WERI-Rb-1 (cell line): ENCODE data around the gene SH3PXD2A.
A peak's percentile ranks its signal among the peaks of the same experiment; 100 is the strongest.

Experiments used
- DNase-seq: peaks from one replicate; pipeline ENCODE4 v3.0.0-alpha.2; 2020
- H3K27ac ChIP-seq: fragments of 250-450 bp; sonication (Bioruptor Pico); 2 replicates; pipeline ENCODE4 v1.5.1; 2020; ENCODE audit warnings: mild to moderate bottlenecking, moderate library complexity
- H3K27me3 ChIP-seq: fragments of 250-450 bp; sonication (Bioruptor Pico); 2 replicates; pipeline ENCODE4 v1.5.1; 2021; ENCODE audit warnings: mild to moderate bottlenecking, low read depth, moderate library complexity; ENCODE audit not compliant: insufficient read depth, severe bottlenecking
- H3K36me3 ChIP-seq: fragments of 250-450 bp; sonication (Bioruptor Pico); 2 replicates; pipeline ENCODE4 v1.5.1; 2020; ENCODE audit warnings: mild to moderate bottlenecking, moderate library complexity
- H3K4me3 ChIP-seq: 2 replicates; pipeline ENCODE4 v1.5.1; 2011; ENCODE audit warnings: low read depth, mild to moderate bottlenecking, control low read depth, low read length
- H3K9me3 ChIP-seq: fragments of 250-450 bp; sonication (Bioruptor Pico); 2 replicates; pipeline ENCODE4 v1.5.1; 2021; ENCODE audit warnings: mild to moderate bottlenecking, moderate library complexity; ENCODE audit not compliant: severe bottlenecking
- TF ChIP-seq, protein P1 (sequence below): IDR thresholded peaks from 2 replicates; pipeline ENCODE4 v1.5.1; 2011; ENCODE audit warnings: low read depth, mild to moderate bottlenecking, control low read depth, inconsistent platforms, low read length

The SH3PXD2A gene

DNA sequence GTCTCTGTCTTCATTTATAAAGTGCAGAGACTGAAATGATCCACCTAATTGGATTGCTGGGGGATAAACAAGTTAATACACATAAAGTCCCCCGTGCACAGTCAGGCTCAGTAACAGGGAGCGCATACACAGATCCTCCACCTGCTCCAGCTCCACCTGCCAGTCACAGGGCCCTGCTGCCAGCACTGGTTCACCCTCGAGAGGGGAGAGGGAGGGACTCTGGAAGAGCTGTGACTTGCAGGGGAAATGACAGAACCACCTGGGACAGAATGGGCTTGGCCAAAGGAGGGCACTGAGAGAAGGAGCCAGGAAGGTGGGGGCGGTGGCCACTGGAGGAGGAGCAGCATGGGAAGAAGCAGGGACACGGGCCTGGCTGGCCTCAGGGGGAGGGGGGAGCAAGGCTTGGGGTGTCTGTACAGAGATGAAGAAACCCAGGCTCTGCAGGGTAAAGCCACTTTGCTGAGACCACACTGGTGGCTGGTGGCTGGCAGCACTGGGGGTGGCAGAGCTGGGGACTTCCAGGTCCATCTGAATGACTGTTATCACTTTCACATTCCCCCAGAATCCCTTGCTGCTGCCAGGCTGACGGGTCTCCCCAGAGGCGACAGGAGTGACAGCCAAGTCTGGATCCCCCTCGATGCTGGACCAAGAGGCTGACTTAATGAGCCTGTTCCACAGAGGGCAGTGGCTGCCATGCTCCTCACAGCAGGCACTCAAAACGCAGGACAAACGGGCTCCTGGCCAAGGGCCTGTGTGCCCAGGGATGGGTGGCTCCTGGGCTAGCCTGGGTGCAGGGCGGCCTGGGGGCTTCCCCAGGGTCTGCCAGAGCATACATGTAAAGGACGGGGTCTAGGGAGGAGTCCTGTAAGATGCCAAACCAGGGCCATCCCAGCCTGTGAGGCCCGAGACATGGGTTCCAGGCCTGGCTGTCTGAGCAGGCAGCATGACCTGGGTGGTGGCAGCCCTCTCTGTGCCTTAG lies 151.1 kb downstream of the SH3PXD2A start:
- Histone ChIP-seq H3K27ac (peak overlapping the region; percentile 6), H3K27me3 (no peaks in the 10 kb centered on the region), H3K36me3 (no peaks in the 10 kb centered on the region), H3K9me3 (no peaks in the 10 kb centered on the region), H3K4me3 (no peak overlapping the region)
- DNase-seq: peak; percentile 95
- TF ChIP-seq, protein P1, sequence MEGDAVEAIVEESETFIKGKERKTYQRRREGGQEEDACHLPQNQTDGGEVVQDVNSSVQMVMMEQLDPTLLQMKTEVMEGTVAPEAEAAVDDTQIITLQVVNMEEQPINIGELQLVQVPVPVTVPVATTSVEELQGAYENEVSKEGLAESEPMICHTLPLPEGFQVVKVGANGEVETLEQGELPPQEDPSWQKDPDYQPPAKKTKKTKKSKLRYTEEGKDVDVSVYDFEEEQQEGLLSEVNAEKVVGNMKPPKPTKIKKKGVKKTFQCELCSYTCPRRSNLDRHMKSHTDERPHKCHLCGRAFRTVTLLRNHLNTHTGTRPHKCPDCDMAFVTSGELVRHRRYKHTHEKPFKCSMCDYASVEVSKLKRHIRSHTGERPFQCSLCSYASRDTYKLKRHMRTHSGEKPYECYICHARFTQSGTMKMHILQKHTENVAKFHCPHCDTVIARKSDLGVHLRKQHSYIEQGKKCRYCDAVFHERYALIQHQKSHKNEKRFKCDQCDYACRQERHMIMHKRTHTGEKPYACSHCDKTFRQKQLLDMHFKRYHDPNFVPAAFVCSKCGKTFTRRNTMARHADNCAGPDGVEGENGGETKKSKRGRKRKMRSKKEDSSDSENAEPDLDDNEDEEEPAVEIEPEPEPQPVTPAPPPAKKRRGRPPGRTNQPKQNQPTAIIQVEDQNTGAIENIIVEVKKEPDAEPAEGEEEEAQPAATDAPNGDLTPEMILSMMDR: no peak

DNA sequence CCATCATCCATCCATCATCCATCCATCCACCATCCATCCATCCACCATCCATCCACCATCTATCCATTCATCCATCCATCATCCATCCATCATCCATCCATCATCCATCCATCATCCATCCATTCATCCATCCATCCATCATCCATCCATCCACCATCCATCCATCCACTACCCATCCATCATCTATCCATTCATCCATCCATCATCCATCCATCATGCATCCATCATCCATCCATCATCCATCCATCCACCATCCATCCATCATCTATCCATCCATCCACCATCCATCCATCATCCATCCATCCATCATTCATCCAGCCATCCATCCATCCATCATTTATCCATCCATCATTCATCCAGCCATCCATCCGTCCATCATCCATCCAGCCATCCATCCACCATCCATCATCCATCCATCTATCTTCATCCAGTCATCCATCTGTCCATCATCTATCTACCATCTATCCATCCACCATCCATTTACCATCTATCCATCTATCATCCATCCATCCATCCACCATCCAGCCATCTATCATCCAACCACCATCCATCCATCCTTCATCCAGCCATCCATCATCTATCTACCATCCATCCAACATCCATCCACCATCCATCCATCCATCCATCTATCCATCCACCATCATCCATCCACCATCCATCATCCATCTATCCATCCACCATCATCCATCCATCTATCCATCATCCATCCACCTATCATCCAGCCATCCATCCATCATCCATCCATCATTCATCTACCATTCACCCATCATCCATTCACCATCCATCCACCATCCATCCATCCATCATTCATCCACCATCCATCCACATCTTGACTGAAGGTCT lies 153.8 kb downstream of the SH3PXD2A start:
- TF ChIP-seq, protein P1: no peak
- DNase-seq: no peak
- H3K36me3 ChIP-seq: no peaks in the 10 kb centered on the region

DNA sequence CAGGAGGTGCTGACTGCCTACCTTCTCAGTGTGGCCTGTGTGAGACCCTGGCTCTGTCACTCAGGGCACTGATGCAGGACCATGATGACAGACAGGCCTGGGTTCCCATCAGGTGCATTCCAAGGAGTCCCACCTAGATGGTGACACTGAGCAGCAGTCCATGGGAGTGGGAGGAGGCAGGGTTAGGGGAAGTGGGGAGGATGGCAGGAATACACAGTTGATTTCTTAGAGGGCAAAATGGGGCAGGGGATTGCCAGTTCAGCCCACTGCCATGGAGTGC lies 155.0 kb downstream of the SH3PXD2A start:
- H3K9me3 ChIP-seq: no peaks in the 10 kb centered on the region
- no peak overlapping the region for H3K4me3 ChIP-seq
- no peaks in the 10 kb centered on the region for H3K27me3 ChIP-seq
- TF ChIP-seq, protein P1: peak; percentile 20; the same call in 1 of the 2 replicates
- no peaks in the 10 kb centered on the region for H3K36me3 ChIP-seq
- DNase-seq: no peak
- no peak overlapping the region for H3K27ac ChIP-seq

More for the DNA sequence above, 153.8 kb downstream of the SH3PXD2A start:
- no peak overlapping the region for H3K27ac ChIP-seq
- no peaks in the 10 kb centered on the region for H3K9me3 ChIP-seq
- H3K4me3 ChIP-seq: no peak overlapping the region
- H3K27me3 ChIP-seq: no peaks in the 10 kb centered on the region

DNA sequence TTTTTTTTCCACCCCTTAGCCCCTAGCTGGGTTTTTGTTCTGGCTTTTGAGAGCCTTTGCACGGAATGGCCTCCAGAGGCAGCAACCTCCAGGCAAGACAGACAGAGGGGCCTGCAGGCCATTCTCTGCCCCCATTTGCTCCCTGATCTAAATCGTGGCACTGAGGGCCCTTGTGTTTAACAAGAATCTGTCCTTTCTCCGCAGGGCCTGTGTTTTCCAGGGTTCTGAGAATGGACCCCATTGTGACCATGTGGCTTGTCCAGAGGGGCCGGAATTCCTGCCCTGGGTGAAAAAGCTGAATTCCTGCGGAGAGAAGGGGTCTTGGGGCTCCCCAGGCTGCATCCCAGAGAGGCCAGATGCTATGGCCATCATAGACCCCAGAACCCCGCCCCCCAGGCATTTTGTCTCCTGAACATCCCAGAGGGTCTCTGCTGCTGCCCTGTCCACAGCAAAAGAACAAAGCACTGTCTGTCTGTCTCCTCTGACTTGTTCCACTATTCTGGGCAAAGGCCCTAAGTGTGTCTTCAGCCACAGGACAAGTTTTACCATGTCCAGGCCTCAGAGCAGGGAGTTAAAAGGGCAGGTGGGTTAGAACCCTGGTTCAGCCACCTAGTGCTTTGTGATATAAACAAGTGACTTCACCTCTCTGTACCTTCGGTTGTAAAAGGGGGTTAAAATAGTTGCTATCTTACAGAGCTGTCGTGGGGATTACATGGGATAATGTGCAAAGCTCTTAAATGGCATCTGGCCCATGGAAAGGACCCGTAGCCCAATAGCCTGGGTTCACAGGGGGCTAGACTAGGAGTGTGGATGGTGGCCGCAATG lies 155.6 kb downstream of the SH3PXD2A start:
- no peaks in the 10 kb centered on the region for H3K27me3 ChIP-seq
- DNase-seq: peak; percentile 72
- no peaks in the 10 kb centered on the region for H3K36me3 ChIP-seq
- no peaks in the 10 kb centered on the region for H3K9me3 ChIP-seq
- no peak overlapping the region for H3K4me3 ChIP-seq
- TF ChIP-seq, protein P1: peak; percentile 65
- H3K27ac ChIP-seq: peak overlapping the region; percentile 32

DNA sequence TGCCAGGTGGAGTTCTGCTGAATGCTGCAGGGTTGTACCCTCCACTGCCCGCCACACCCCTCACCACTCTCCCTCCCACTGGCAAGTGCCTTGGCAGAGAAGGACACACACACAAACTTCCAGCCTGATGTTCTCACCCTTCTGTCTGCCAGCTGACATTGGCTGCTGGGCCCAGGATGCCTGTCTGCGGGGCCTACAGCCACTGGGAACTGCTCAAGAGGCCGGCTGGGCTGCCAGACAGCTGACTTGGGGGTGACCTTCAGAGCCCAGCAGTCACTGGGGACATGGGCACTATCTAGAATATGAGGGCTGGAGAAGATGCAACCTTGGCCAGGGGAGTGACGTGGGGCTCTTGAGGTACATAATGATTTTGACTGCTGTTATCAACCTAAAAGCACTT lies 157.1 kb downstream of the SH3PXD2A start:
- no peak overlapping the region for H3K4me3 ChIP-seq
- H3K27ac ChIP-seq: no peak overlapping the region
- no peaks in the 10 kb centered on the region for H3K27me3 ChIP-seq
- TF ChIP-seq, protein P1: no peak
- DNase-seq: no peak
- no peaks in the 10 kb centered on the region for H3K9me3 ChIP-seq
- no peaks in the 10 kb centered on the region for H3K36me3 ChIP-seq
